MV-4-11 (cell line): Measurements from ENCODE around the gene EPB41L2.

Experiments
- DNase-seq: peaks from one replicate; lab custom pipeline; 2025; lab: John Stamatoyannopoulos, UW

EPB41L2 gene

GRCh38 chr6:130975325-130975724, 87.7 kb downstream of the EPB41L2 start:
- no peak for DNase-seq

GRCh38 chr6:130973521-130974277, 89.3 kb downstream of the EPB41L2 start:
- no peak for DNase-seq

DNA sequence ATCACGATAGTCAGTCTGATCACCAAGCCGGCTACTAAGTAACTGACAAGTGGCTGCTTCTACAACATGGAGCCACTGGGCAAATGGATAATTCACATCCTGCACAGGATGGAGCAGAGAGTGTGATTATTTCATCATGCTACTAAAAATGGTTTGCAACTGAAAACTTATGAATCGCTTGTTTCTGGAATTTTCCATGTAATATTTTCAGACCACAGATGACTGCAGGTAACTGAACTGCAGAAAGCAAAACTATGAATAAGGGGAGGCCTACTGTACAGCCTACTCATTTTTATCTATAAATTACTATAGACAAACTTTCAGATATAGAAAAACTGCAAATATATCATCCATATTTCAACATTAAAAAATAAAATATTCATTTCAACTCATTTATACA, 91.5 kb downstream of the EPB41L2 start:
- DNase-seq, result no peak

DNA sequence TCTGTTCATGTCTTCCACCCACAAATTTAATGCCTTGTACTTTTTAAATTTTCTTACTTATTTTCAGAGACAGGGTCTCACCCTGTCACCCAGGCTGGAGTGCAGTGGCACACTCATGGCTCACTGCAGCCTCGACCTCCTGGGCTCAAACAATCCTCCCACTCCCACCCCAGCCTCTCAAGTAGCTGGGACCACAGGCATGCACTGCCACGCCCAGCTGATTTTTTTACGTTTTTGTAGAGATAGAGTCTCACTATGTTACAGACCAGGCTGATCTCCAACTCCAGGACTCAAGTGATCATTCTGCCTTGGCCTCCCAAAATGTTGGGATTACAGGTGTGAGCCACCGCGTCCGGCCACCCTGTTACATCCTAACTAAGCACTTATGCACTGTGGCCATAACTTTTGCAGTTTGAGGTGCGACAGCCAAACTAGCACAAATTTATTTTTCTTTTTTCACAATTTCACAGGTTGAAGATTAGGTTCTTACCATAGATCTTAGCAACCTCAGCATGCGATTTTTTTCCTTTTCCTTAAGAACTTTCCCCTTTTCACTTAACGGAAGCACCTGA, 92.1 kb downstream of the EPB41L2 start:
- DNase-seq, result no peak

DNA sequence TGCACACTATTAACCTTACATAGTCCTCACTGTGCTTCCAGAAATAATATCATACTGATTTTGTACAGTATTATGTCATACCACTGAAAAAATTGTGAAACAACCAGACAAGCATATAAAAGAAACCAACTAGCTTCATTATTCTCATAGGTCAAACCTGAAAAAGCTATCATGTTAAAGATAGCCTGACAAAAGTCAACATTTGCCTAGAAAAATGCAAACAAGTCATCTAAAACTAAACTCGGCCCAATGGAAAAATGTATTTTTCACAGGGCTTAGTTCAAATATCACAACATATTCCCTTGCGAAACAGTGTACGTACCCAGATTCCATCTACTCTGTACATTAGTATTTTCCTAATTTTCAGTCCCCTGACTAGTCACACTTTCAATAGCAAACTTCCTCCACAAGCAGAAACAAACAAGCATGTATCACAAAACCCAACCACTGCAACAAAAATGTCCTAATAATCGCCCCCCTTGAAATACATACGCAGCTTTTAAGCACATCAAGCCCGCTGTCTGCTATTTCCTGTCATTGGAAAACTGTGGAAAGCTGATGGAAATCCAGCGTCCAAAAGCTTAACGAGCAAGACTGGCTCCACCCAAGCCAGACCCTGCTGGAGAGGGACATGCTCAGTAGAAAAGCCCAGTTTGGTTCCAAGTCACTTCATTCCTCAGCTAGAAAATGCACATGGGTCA, 93.1 kb downstream of the EPB41L2 start:
- DNase-seq, result no peak

- DNase-seq, result no peak
Observed at GRCh38 chr6:130969166-130969565, 93.9 kb downstream of the EPB41L2 start.

DNA sequence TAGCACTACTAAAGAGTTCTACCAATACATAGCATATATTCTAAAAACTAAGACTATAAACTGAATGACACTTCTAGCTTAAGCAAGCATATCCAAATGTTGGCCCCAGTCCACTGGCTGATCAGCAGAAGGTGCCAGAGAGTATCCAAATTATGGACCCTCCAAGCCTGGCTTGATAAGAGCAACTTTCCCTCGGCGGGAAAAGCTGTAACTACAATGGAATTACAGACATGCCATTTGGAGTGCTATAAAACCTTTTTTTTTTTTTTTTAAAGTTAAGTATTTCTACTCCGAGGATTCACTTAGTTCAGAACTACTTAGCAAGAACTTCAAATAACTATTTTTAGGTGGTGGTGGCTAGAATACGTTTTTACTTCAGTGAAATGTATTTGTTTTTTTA, 94.6 kb downstream of the EPB41L2 start:
- DNase-seq, result no peak

- peak; percentile 27 for DNase-seq
Observed at GRCh38 chr6:130967502-130968445, 95.3 kb downstream of the EPB41L2 start.

DNA sequence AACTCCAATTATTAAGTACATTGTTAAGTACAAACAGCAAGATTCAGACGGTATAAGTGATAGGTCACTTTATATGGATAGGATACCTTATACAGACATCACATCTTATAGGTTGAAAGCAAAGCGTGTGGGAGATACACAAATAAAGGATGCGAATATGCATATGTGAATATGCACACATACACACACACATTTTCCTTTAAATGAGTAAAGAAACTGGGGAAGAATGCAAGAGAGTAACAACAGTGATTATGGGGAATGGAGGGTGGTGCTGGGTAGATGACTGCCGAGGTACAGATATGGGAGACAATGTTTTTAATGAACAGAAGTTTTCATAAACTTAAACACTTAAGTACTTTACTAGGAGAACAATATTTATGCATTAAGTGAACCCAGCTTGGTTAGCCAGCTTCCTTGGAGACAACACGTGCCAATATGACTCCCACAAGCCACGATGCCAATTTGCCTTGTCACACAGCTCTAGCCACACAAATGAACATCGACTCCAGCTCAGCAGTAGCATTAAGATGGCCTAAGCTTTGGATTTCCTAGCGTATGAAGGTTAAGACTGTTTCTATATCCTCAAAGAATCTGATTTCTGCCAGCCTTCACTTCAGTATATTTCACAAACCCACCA, 96.6 kb downstream of the EPB41L2 start:
- DNase-seq, result no peak

DNA sequence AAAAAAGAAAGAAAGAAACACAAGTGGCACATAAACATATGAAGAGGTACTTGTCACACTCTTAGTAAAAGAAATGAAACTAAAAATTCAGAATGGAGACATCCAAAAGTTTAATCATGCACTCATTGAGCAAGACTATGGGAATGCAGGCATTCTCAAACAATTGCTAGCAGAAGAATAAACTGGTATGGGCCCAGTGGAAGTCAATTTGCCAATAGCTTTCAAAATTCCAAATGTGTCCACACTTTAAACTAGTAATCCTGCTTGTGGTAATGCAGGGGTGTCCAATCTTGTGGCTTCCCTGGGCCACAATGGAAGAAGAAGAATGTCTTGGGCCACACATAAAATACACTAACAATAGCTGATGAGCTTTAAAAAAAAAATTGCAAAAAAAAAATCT, 97.4 kb downstream of the EPB41L2 start:
- DNase-seq, result no peak

DNA sequence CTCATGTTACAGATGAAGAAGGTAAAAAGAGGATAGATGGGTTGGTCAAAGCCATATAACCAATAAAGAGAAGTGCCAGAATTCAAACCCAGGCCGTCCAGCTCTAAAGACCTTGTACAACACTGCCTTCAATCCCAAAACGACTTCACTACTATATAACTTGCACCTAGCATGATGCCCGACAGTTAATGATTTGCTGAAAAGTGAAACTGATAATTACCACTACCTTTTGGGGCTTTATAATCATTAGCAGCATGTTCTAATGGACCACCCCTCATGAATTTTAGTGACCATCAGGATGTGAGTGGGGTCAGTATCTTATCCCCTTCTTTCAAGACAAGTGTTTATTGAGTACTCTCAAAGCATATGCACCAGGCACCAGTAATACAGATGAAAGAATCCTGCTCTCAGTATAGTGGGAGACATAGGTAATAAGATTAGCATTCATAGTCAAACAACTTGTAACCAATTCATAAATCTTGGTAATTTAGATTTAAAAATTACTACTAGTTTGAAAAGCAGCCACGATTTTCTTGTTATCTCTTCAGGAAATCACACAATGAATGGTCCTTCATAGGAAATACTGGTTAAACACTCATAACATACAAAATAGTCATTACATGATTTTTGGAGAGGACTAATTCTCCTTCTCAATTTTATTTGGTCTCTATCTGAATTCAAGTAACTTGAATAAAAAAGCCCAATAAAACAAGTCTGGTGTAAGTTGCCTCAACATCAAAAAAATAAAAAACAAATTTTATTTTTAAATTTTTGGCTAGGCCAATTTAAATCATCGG, 98.0 kb downstream of the EPB41L2 start:
- no peak for DNase-seq

GRCh38 chr6:130964289-130964688, 98.8 kb downstream of the EPB41L2 start:
- DNase-seq, result peak; percentile 24

DNA sequence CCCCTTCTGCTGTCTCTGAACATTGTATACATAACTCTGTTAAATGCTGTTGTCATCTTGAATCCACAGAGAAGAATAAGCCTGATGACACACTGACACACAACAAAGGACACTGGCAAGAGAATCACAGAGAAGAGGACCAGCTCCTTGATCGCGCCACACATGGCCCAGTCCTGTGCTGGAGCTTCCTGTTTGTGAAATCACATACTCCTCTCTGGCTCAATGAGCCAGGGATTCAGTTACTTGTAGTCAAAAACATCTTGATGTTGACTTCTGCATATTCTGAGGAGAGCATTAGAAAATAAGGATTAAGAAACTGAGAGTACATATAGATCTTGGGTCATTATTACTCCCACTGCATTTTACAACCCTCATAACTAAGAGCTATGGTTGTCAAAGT, 100.1 kb downstream of the EPB41L2 start:
- DNase-seq, result peak; percentile 19

- DNase-seq, result no peak
Observed at GRCh38 chr6:130961148-130961547, 101.9 kb downstream of the EPB41L2 start.

GRCh38 chr6:130959951-130960350, 103.1 kb downstream of the EPB41L2 start:
- DNase-seq, result no peak

DNA sequence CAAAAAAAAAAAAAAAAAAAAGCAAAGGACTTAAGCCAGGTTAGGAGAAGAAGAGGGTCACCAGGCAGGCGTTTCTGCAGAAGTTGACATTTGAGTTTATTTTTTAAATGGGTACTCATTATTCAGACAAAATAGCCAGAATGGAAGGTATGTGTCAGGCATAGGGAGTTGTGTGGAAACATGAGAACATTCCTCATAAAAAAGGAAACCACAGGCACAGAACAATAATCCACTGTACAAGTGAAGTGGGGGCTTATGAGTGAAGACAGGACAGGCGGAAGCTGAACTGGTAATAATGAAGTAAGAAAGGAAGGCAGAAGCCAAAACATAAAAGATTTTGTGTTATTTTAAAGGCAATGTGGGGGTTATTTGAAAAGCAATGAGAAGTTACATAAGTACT, 104.6 kb downstream of the EPB41L2 start:
- no peak for DNase-seq

DNA sequence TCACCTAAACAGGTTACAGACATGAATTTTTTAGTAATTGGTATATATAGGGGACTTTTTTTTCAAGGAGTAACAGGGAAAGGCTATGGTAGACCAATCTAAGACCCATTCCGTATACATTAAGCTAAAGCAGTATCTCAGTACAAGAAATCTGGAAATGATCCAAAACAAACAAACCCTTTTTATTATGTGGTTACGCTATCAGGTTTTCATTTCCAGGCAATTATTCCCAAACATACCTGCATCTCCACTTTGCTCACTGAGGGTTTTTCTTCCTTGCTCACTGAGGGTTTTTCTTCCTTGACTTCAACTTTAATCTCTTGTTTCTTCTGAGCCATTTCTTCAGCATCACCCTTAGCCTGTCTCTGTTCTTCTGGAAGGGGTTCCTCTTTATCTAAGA, 107.3 kb downstream of the EPB41L2 start:
- DNase-seq, result no peak

- DNase-seq, result no peak
Observed at GRCh38 chr6:130949553-130949952, 113.5 kb downstream of the EPB41L2 start.

GRCh38 chr6:130947464-130947863, 115.6 kb downstream of the EPB41L2 start:
- no peak for DNase-seq

DNA sequence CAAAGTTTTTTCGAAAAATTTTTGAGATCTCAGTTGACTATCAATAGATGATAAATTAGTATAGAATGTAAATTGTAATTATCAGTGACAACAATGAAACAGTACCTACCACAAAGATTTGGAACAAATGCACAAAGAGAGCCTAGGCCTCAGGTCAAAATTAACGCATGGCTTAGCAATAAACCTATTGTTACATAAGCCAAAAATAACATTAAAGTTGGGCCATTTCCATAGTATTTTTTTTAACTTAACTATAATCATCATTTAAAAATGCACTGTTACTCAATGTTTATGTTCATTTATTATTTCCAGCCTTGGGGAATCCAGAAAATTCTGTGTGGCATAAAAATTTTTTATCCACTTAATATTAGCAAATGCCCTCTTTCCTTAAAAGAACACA, 117.0 kb downstream of the EPB41L2 start:
- DNase-seq, result no peak

DNA sequence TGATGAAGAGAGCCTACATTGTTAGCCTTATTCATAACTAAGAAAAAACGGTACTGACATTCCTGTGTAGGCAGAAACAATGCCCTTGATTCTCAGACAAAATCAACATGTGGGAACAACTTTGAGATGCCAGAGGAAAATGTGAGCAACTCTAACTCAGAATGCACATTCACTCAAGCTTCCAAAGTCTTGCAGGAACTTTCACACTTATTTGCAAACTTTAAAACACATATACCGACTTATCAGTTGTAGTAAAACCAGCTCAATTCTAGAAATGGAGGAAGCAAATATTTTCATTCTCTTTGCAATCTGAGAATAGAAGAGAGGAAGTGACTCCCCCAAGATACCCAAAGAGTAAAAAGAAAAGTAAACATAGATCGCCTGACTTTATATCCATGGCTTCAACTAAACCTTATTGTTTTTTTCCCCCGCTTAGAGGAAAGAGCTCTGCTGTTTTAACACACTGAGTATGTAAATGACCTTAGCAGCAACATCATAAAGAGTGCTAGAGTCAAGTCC, 117.6 kb downstream of the EPB41L2 start:
- DNase-seq, result peak; percentile 36
